ENCODE measurements around the gene TBX15.

TBX15 gene

GRCh38 chr1:118842452-118843201, 145.5 kb downstream of the TBX15 start:
- Histone ChIP-seq H3K4me3 (ENCODE audit: low read length) (no peak overlapping the region), H3K4me1 (ENCODE audit: insufficient read depth, low read length) (no peaks in the 10 kb centered on the region), H3K36me3 (ENCODE audit: insufficient read depth, low read length) (no peaks in the 10 kb centered on the region), H3K9me3 (ENCODE audit: low read length) (no peaks in the 10 kb centered on the region), H3K27me3 (ENCODE audit: insufficient read depth, low read length) (no peaks in the 10 kb centered on the region), H2AFZ (ENCODE audit: low read depth, low read length) (no peak overlapping the region)

DNA sequence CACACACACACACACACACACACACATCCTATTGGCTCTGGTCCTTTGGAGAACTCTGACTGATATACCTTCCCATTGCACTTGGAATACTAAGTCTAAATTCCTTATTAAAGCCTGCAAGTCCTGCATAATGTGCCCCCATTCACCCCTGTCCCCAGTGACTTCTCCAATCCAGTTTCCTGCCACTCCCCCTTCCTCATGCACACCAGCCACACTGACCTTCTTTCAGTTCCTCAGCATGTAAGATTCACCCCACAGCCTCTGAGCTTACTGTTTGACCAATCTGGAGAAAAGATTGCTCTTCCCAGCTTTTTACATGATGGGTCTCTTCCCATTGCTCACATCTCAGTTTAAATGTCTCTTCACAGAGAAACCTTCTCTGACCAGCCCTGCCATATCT, 146.6 kb downstream of the TBX15 start:
- H3K4me1 ChIP-seq (ENCODE audit: insufficient read depth, low read length) = no peaks in the 10 kb centered on the region
- H3K9me3 ChIP-seq (ENCODE audit: low read length) = no peaks in the 10 kb centered on the region
- H2AFZ ChIP-seq (ENCODE audit: low read depth, low read length) = no peak overlapping the region
- H3K36me3 ChIP-seq (ENCODE audit: insufficient read depth, low read length) = no peaks in the 10 kb centered on the region
- H3K27me3 ChIP-seq (ENCODE audit: insufficient read depth, low read length) = no peaks in the 10 kb centered on the region
- H3K4me3 ChIP-seq (ENCODE audit: low read length) = no peak overlapping the region

Data from neuron (in vitro differentiated cells).